Measurements from ENCODE around the gene CAMSAP2.

The CAMSAP2 gene
- 11.5 to 14.3 reads per million in 2 donors for total RNA-seq

GRCh38 chr1:200738327-200738948 is at the start of gene CAMSAP2:
Gene CAMSAP2, plus strand, starts transcription at chr1:200738893. Its CDS starts 935 bp downstream, at chr1:200739828.
- peak in 3 of 5 experiments; percentile 44 to 75 (median 66) for DNase-seq

DNA sequence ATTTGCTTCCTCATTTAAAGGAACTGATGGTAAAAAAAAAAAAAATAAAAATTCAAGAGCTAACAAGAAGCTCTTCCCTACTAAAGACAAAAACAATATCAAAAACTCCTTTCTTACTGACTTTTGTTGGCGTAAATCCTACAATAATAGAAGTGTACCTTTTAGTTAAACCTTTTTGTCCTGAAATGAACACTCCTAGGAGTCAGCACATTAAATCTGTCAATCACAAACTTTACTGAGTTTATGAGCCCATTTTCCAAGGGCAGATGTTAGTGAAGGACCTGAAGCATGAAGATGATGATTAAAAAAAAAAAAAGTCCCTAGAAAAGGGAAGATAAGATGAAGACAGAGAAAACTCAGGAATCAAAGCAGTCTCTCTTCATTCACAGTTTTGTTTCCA is 46.4 kb upstream of the CAMSAP2 start:
- DNase-seq = no peak

DNA sequence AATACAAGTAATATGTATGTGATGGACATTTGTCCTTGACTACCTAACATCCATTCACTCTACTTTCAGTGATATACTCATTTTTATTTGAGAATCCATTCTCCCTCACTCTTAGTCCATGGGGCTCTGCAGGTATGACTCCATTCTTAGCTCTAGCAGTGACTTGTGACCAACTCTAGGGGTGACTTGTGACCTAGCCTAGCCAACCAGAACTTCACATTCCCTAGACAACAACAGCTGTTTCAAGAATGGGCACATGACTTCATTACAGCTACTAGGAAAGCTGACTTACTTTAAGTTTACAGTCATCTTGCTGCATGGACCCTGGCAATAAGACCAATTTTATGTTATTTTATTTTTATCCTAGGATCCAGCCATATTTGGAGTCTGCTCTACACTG is 45.4 kb upstream of the CAMSAP2 start:
- DNase-seq = peak in 1 of 5 experiments; percentile 10

- DNase-seq = no peak
Measured at GRCh38 chr1:200694738-200695137, 44.0 kb upstream of the CAMSAP2 start.

DNA sequence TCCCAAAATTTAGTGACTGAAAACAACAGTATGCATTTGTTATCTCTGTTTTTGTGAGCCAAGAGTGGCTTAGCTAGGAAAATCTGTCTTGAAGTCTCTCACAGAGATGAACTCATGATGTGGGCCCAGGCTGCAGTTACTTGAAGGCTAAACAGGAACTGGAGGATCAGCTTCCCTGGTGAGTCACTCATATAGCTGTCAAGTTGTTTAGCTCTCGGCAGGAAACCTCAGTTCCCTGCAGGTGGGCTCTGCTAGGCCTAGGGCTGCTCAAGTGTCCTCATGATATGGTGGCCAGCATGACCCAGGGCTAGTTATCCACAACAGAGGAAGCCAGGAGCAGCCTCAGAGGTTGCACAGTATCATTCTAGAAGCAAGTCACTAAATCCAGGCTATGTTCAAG is 38.8 kb upstream of the CAMSAP2 start:
- no peak for DNase-seq

DNA sequence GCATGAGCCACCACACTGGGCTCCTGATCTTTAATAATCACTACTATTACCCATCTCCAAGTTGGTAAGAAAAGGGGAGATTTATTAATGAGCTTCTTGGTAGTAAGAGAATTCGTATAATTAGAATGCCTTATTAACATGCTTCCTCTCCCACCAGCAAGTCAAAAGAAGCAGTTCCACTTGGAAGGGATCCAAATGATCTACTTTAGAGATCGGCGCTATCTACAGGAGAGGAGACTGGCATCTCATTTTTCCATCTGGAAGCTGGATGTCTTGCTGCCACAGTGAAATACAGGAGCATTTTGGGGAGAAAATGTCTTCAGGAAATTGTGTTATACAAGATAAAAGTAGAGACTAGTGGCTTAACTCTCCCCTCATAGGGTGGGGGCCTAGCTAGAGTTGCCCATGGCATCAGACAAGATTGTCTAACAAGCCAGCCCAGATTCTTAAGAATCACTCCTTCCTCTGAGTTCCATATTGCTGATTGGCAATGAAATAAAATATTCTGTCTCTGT is 33.6 kb upstream of the CAMSAP2 start:
- no peak for DNase-seq

GRCh38 chr1:200706111-200706814 is 32.4 kb upstream of the CAMSAP2 start:
- no peak for DNase-seq

GRCh38 chr1:200707116-200707515 is 31.6 kb upstream of the CAMSAP2 start:
- DNase-seq = no peak

GRCh38 chr1:200708161-200708560 is 30.5 kb upstream of the CAMSAP2 start:
- DNase-seq = no peak

DNA sequence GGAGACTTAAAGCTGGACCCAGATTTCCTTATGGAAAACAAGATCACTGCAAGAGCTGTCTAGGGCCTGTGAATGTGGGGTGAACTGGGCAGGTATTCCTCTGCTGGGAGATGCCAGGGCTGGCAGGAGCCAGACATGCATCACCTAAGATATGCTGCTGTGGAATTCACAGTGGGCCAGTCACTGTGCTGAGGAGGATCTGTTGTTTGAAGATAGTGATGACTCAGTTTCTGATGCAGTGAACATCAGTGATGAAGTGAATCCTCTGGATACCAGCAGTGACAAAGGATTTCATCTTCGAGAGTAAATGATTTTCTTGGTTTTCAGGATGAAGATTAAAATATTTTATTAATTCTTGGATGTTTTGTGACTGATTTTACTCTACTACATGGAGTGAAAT is 29.9 kb upstream of the CAMSAP2 start:
- DNase-seq = no peak

GRCh38 chr1:200710166-200710565 is 28.5 kb upstream of the CAMSAP2 start:
- DNase-seq = no peak

DNA sequence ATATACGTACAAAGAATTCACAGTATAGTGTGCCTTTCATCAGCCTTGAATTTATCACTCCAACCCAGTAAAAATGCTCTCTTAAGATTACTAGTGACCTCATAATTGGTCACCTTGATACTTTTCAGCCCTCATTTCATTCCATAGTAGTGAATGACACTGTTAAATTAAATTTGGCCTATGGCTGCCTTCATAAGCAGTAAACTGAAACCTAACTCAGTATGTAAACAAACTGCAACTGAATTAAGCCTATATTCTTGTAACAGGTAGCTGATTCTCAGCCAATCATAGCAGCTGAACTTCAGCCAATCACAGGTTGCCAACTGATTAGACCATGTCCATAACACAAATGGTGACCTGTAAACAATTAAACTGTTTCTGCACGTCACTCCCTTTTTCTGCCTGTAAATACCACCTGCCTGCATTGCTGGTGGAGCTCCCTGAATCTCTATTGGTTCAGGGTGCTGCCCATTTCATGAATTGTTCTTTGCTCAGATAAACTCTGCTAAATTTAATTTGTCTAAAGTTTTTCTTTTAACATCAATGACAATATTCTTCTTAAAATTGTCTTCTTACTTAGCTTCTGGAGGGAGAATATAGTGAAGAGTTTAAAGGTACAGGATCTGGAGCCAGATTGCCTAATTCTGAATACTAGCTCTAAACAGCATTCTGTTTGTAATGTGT is 24.0 kb upstream of the CAMSAP2 start:
- no peak for DNase-seq

- DNase-seq = no peak
Measured at GRCh38 chr1:200720199-200720598, 18.5 kb upstream of the CAMSAP2 start.

GRCh38 chr1:200724064-200724463 is 14.6 kb upstream of the CAMSAP2 start:
- no peak for DNase-seq

- DNase-seq = no peak
Measured at GRCh38 chr1:200727257-200727656, 11.4 kb upstream of the CAMSAP2 start.

DNA sequence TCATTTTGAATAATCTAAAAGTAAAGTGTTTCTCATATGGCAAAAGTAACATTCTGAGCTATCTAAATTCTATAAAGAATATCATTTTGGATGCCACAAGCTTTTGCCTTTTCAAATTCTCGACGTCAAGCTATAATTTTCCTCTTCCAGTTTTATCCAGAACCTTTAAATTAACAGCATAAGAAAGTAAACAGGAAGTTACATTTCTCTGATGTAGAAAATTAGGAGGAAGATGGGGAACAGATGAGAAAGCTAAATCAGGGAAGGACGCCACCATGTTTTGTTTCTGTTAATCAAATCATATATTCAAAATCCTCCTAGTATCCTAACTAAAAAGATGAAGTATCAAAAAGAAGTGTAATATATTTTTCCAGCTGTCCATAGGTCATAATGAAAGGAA is 8.8 kb upstream of the CAMSAP2 start:
- no peak for DNase-seq

GRCh38 chr1:200731654-200732332 is 6.9 kb upstream of the CAMSAP2 start:
- no peak for DNase-seq

DNA sequence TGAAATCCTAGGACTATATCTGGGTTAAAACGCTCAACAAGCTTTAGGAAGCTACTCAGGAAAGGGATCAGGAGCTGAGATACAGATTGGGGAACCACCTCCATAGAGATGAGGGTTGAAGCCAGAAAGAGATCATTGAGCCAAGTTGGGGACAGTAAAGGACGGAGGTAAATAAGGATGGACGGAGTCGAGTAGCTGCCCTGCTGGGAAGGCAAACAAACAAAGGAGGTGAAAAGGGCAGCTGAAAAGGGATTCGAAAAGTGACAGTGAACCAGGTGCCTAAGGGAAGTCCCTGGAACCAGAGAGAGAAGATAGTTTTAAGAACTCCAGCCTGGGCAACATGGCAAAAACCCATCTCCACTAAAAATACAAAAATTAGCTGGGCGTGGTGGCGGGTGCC is 6.3 kb upstream of the CAMSAP2 start:
- DNase-seq = no peak

GRCh38 chr1:200733907-200734306 is 4.8 kb upstream of the CAMSAP2 start:
- DNase-seq = peak in 1 of 5 experiments; percentile 24

- no peak for DNase-seq
Measured at GRCh38 chr1:200737647-200738291, 924 bp upstream of the CAMSAP2 start.

GRCh38 chr1:200738949-200739651 is 407 bp downstream of the CAMSAP2 start:
- peak; percentile 13 to 67 (median 37) for DNase-seq
